HepG2 (cell line): ENCODE measurements around the gene LY6G5B. TPM values are rescaled to one million over a fixed set of nuclear protein-coding genes. Genes with fewer than 3 reads are reported as not detected.
A peak's percentile ranks its signal among the peaks of the same experiment; 100 is the strongest.

Experiments
- GFI1 ChIP-seq: sonication (generic); formaldehyde crosslinking; IDR thresholded peaks from 2 replicates; pipeline ENCODE4 v1.5.0; 2020; ENCODE audit warnings: missing genetic modification reagents, mild to moderate bottlenecking, borderline replicate concordance
- GLI4 ChIP-seq: sonication (generic); formaldehyde crosslinking; IDR thresholded peaks from 2 replicates; pipeline ENCODE4 v1.5.1; 2020; ENCODE audit warnings: missing genetic modification reagents, mild to moderate bottlenecking, moderate library complexity, borderline replicate concordance
- GTF3A ChIP-seq: sonication (generic); formaldehyde crosslinking; conservative IDR thresholded peaks from 2 replicates; pipeline ENCODE4 v1.4.0; 2020; ENCODE audit warnings: mild to moderate bottlenecking, missing genetic modification reagents
- HDAC1 ChIP-seq: sonication (generic); formaldehyde crosslinking; IDR thresholded peaks from 2 replicates; pipeline ENCODE4 v1.5.1; 2020; ENCODE audit warnings: mild to moderate bottlenecking, missing genetic modification reagents
- ISL2 ChIP-seq: sonication (generic); formaldehyde crosslinking; IDR thresholded peaks from 2 replicates; pipeline ENCODE4 v1.5.0; 2020; ENCODE audit warnings: missing genetic modification reagents
- NFYC ChIP-seq: IDR thresholded peaks from 2 replicates; pipeline ENCODE4 v1.6.1; 2016; ENCODE audit warnings: missing genetic modification reagents, missing compliant biosample characterization
- RAD21 ChIP-seq: fragments of 450-650 bp; formaldehyde crosslinking; IDR thresholded peaks from 2 replicates; pipeline ENCODE4 v1.5.0; 2020; ENCODE audit warnings: mild to moderate bottlenecking
- SALL2 ChIP-seq: sonication (generic); formaldehyde crosslinking; IDR thresholded peaks from 2 replicates; pipeline ENCODE4 v1.8.1; 2023; ENCODE audit warnings: mild to moderate bottlenecking, missing genetic modification reagents, inconsistent platforms
- SCMH1 ChIP-seq: sonication (generic); formaldehyde crosslinking; IDR thresholded peaks from 2 replicates; pipeline ENCODE4 v1.9.0; 2021; ENCODE audit warnings: missing genetic modification reagents, mild to moderate bottlenecking, borderline replicate concordance
- THYN1 ChIP-seq: sonication (generic); formaldehyde crosslinking; IDR thresholded peaks from 2 replicates; pipeline ENCODE4 v1.8.1; 2023; ENCODE audit warnings: low read depth, mild to moderate bottlenecking, moderate library complexity, missing genetic modification reagents, borderline replicate concordance
- TSC22D2 ChIP-seq: sonication (generic); formaldehyde crosslinking; IDR thresholded peaks from 2 replicates; pipeline ENCODE4 v1.5.1; 2020; ENCODE audit warnings: missing genetic modification reagents, mild to moderate bottlenecking, borderline replicate concordance
- ZBTB7A ChIP-seq: sonication (generic); formaldehyde crosslinking; IDR thresholded peaks from 2 replicates; pipeline ENCODE4 v1.8.0; 2022; ENCODE audit warnings: mild to moderate bottlenecking, missing genetic modification reagents
- ZFAT ChIP-seq: sonication (generic); formaldehyde crosslinking; conservative IDR thresholded peaks from 2 replicates; pipeline ENCODE4 v1.8.1; 2023; ENCODE audit warnings: missing genetic modification reagents, inconsistent platforms
- ZNF136 ChIP-seq: sonication (generic); formaldehyde crosslinking; IDR thresholded peaks from 2 replicates; pipeline ENCODE4 v1.8.1; 2022; ENCODE audit warnings: low read depth, mild to moderate bottlenecking, moderate library complexity, missing genetic modification reagents
- ZNF205 ChIP-seq: IDR thresholded peaks from 2 replicates; pipeline ENCODE4 v1.6.1; 2018; ENCODE audit warnings: missing biosample characterization, missing genetic modification reagents
- ZNF354B ChIP-seq: sonication (generic); formaldehyde crosslinking; IDR thresholded peaks from 2 replicates; pipeline ENCODE4 v1.8.0; 2022; ENCODE audit warnings: mild to moderate bottlenecking, missing genetic modification reagents
- ZNF543 ChIP-seq: sonication (generic); formaldehyde crosslinking; IDR thresholded peaks from 2 replicates; pipeline ENCODE4 v1.4.0; 2020; ENCODE audit warnings: mild to moderate bottlenecking, missing genetic modification reagents
- ZNF556 ChIP-seq: sonication (generic); formaldehyde crosslinking; IDR thresholded peaks from 2 replicates; pipeline ENCODE4 v1.4.0; 2020; ENCODE audit warnings: mild to moderate bottlenecking, missing genetic modification reagents, borderline replicate concordance
- polyA plus RNA-seq, 8 experiments: library from polyadenylated mRNA; depleted of rRNA in 3 of 8; stranded (reverse) in 7 of 8; unstranded in 1 of 8; fragments of >200 nt; fragmentation: Illumina TruSeq in 4 of 8; extraction: Trizol in 4 of 8; gene quantifications; 2 replicates each; pipeline versions ENCODE4 v1.2.1 to v1.2.3, GENCODE V29; 2011 to 2016; ENCODE audit warnings: low read depth in 4 of 8, missing spikeins in 1 of 8, mixed read lengths in 1 of 8; ENCODE audit not compliant: insufficient read depth in 1 of 8
- total RNA-seq, 5 experiments: library from RNA; depleted of rRNA; stranded (reverse); fragments of >200 nt; fragmentation: Illumina TruSeq; extraction: Trizol; gene quantifications; 2 replicates each; pipeline ENCODE4 v1.2.3, GENCODE V29; 2016; ENCODE audit warnings: low read depth in 1 of 5
- TF ChIP-seq, protein P1 (sequence below): IDR thresholded peaks from 2 replicates; pipeline ENCODE4 v1.6.1; 2016
- TF ChIP-seq, protein P2 (sequence below): sonication (generic); formaldehyde crosslinking; IDR thresholded peaks from 2 replicates; pipeline ENCODE4 v1.5.1; 2020; ENCODE audit warnings: missing genetic modification reagents, mild to moderate bottlenecking, borderline replicate concordance
- TF ChIP-seq, protein P3 (sequence below): sonication (generic); formaldehyde crosslinking; IDR thresholded peaks from 2 replicates; pipeline ENCODE4 v1.4.0; 2020; ENCODE audit warnings: missing genetic modification reagents
- TF ChIP-seq, protein P4 (sequence below), 2 experiments: sonication (generic) in 1 of 2; formaldehyde crosslinking in 1 of 2; IDR thresholded peaks; 2 replicates each; pipeline versions ENCODE4 v1.5.1 to v1.6.1; 2011 to 2020; ENCODE audit warnings: borderline replicate concordance in 1 of 2, low read depth in 1 of 2, low read length in 1 of 2, mild to moderate bottlenecking in 1 of 2, missing genetic modification reagents in 1 of 2, moderate library complexity in 1 of 2

LY6G5B gene
- total and polyA plus RNA-seq, 2 of the 13 experiments (the other 11 are each of a cell fraction or from before 2014, with no cell fraction given), result 7.8 to 15.7 TPM

DNA sequence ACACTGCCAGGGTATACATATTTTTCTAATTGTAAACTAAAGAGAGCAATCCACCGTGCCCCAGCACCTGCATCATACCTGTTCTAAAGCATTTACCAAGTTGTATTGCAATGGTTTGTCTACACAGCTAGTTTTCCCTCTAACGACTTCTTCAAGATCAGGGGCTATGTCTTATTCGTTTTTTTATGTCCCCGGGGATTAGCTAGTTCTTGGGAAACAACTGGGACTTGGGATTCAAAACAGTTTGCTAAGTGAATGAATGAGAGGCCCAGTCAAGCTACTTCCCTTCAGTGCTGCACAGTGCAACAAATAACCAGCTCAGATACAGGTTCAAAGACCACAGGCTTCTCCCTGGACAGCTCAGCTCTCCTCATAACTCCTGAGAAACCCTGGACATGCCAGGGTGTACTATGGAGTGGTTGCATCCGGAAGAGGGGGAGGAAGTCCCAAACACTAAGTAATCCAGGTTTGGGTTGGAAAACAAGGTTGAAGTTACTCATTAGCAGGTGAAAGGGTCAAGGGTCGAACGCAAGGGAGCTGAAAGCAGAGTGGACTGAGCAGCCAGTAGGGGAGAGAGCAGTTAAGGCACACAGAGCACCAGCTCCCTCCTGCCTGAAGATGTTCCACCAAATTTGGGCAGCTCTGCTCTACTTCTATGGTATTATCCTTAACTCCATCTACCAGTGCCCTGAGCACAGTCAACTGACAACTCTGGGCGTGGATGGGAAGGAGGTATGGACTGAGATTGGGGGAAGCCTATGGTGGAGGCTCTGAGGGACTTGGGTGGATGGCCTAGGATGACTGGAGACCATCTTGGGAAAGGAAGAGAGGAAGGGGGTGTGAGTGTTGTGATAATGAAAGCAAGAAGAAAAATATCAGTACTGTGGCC, 14.2 kb upstream of the LY6G5B start, which contains the start of gene APOM (continued):
- TF ChIP-seq, protein P1, sequence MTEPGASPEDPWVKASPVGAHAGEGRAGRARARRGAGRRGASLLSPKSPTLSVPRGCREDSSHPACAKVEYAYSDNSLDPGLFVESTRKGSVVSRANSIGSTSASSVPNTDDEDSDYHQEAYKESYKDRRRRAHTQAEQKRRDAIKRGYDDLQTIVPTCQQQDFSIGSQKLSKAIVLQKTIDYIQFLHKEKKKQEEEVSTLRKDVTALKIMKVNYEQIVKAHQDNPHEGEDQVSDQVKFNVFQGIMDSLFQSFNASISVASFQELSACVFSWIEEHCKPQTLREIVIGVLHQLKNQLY, result peak; percentile 92
- TF ChIP-seq ZNF136 (peak; percentile 79; the same call in 1 of the 2 replicates), ISL2 (CRISPR knock-in tag) (peak; percentile 88; the same call in 1 of the 2 replicates), TSC22D2 (CRISPR knock-in tag) (peak; percentile 75; the same call in 1 of the 2 replicates), NFYC (CRISPR knock-in tag) (peak; percentile 50; the same call in 1 of the 2 replicates), ZNF205 (CRISPR knock-in tag) (peak; percentile 91), GLI4 (CRISPR knock-in tag) (peak; percentile 84; the same call in 1 of the 2 replicates), HDAC1 (CRISPR knock-in tag) (peak; percentile 99), SALL2 (CRISPR knock-in tag) (peak; percentile 83; the same call in 1 of the 2 replicates), ZNF543 (peak; percentile 74; the same call in 1 of the 2 replicates), GFI1 (peak; percentile 79), ZNF556 (CRISPR knock-in tag) (peak; percentile 89; the same call in 1 of the 2 replicates), ZBTB7A (CRISPR knock-in tag) (peak; percentile 84), THYN1 (CRISPR knock-in tag) (peak; percentile 96; the same call in 1 of the 2 replicates), SCMH1 (no peak), GTF3A (CRISPR knock-in tag) (peak; percentile 65; the same call in 1 of the 2 replicates), RAD21 (CRISPR knock-in tag) (peak; percentile 48; the same call in 1 of the 2 replicates), ZFAT (no peak), ZNF354B (peak; percentile 97; the same call in 1 of the 2 replicates)
- TF ChIP-seq, protein P2, sequence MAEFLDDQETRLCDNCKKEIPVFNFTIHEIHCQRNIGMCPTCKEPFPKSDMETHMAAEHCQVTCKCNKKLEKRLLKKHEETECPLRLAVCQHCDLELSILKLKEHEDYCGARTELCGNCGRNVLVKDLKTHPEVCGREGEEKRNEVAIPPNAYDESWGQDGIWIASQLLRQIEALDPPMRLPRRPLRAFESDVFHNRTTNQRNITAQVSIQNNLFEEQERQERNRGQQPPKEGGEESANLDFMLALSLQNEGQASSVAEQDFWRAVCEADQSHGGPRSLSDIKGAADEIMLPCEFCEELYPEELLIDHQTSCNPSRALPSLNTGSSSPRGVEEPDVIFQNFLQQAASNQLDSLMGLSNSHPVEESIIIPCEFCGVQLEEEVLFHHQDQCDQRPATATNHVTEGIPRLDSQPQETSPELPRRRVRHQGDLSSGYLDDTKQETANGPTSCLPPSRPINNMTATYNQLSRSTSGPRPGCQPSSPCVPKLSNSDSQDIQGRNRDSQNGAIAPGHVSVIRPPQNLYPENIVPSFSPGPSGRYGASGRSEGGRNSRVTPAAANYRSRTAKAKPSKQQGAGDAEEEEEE (CRISPR knock-in tag), result no peak; the same call in 1 of the 2 replicates
- TF ChIP-seq, protein P3, sequence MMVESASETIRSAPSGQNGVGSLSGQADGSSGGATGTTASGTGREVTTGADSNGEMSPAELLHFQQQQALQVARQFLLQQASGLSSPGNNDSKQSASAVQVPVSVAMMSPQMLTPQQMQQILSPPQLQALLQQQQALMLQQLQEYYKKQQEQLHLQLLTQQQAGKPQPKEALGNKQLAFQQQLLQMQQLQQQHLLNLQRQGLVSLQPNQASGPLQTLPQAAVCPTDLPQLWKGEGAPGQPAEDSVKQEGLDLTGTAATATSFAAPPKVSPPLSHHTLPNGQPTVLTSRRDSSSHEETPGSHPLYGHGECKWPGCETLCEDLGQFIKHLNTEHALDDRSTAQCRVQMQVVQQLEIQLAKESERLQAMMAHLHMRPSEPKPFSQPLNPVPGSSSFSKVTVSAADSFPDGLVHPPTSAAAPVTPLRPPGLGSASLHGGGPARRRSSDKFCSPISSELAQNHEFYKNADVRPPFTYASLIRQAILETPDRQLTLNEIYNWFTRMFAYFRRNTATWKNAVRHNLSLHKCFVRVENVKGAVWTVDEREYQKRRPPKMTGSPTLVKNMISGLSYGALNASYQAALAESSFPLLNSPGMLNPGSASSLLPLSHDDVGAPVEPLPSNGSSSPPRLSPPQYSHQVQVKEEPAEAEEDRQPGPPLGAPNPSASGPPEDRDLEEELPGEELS, result peak; percentile 98
- TF ChIP-seq, protein P4, sequence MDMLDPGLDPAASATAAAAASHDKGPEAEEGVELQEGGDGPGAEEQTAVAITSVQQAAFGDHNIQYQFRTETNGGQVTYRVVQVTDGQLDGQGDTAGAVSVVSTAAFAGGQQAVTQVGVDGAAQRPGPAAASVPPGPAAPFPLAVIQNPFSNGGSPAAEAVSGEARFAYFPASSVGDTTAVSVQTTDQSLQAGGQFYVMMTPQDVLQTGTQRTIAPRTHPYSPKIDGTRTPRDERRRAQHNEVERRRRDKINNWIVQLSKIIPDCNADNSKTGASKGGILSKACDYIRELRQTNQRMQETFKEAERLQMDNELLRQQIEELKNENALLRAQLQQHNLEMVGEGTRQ (IDR thresholded peaks at IDR 0.05; ENCODE audit: low read depth, low read length), result no peak
- TF ChIP-seq, protein P4 (CRISPR knock-in tag; IDR thresholded peaks at IDR 0.05; ENCODE audit: borderline replicate concordance), result no peak; the same call in 1 of the 2 replicates
